Gastroesophageal sphincter (tissue), 4 donors: Measurements from ENCODE around the gene ANKS1A. TPM values are rescaled to one million over a fixed set of nuclear protein-coding genes. Genes with fewer than 3 reads are reported as not detected.
A peak's percentile ranks its signal among the peaks of the same experiment; 100 is the strongest.

Experiments used
- ATAC-seq: fragments of 150-250 bp; one replicate; pipeline ENCODE4 v1.9.1; 2016; ENCODE audit warnings: mild to moderate bottlenecking, moderate library complexity
- H3K27ac ChIP-seq, 4 donors: fragments of 200-600 bp; sonication (generic) in 3 of 4; 1 replicate in 3 of 4; 2 replicates in 1 of 4; pipeline ENCODE4 v1.5.1; 2016 to 2019
- H3K27me3 ChIP-seq: fragments of 200-600 bp; sonication (generic); one replicate; pipeline ENCODE4 v1.5.1; 2019
- H3K36me3 ChIP-seq, 2 donors: fragments of 200-600 bp; sonication (generic); one replicate each; pipeline ENCODE4 v1.5.1; 2019; ENCODE audit warnings: control low read depth in 1 of 2
- H3K4me1 ChIP-seq, 3 donors: fragments of 200-600 bp; sonication (generic); 1 replicate in 2 of 3; 2 replicates in 1 of 3; pipeline ENCODE4 v1.5.1; 2016 to 2019; ENCODE audit warnings: control low read depth in 2 of 3
- H3K4me3 ChIP-seq, 2 donors: fragments of 200-600 bp; sonication (generic); one replicate each; pipeline ENCODE4 v1.5.1; 2019; ENCODE audit warnings: mild to moderate bottlenecking in 1 of 2, moderate library complexity in 1 of 2
- H3K9me3 ChIP-seq, 3 donors: fragments of 200-600 bp; sonication (generic); one replicate each; pipeline ENCODE4 v1.5.1; 2017 to 2019; ENCODE audit warnings: control low read depth in 2 of 3
- EP300 ChIP-seq: sonication (generic); formaldehyde crosslinking; IDR thresholded peaks from one replicate; pipeline ENCODE4 v1.6.1; 2017; ENCODE audit warnings: antibody characterized with exemption, mild to moderate bottlenecking
- POLR2A ChIP-seq, 2 donors: fragments of 450-650 bp; IDR thresholded peaks; one replicate each; pipeline ENCODE4 v1.6.1; 2017; ENCODE audit warnings: antibody characterized with exemption in 2 of 2, mild to moderate bottlenecking in 2 of 2, moderate library complexity in 1 of 2
- POLR2AphosphoS5 ChIP-seq: sonication (generic); formaldehyde crosslinking; IDR thresholded peaks from one replicate; pipeline ENCODE4 v1.6.1; 2017; ENCODE audit warnings: antibody characterized with exemption
- WGBS, 2 donors: methylation state at CpG; one replicate each; pipeline ENCODE4 v1.1.5; 2018; ENCODE audit warnings: low coverage in 1 of 2; 5-methylcytosine and 5-hydroxymethylcytosine counted together
- total RNA-seq, 4 donors: library from RNA; depleted of rRNA; stranded (reverse); fragments of >200 nt; gene quantifications; one replicate each; pipeline ENCODE4 v1.1.0, GENCODE V29; 2016
- TF ChIP-seq, protein P1 (sequence below), 4 experiments: fragments of 200-600 bp in 2 of 4; fragments of 450-650 bp in 2 of 4; sonication (generic) in 1 of 4; IDR thresholded peaks; one replicate each; pipeline ENCODE4 v1.5.1; 2017 to 2019; ENCODE audit warnings: antibody characterized with exemption in 4 of 4, mild to moderate bottlenecking in 2 of 4, moderate library complexity in 2 of 4

The ANKS1A gene
- total RNA-seq, 4 donors from 2014 or later = 52.0 to 135 (median 88.4) TPM

- Histone ChIP-seq H3K4me1 (peaks cover 7 to 80% (median 12%) of the 10 kb centered on the region in 3 donors), H3K4me3 (no peak overlapping the region), H3K36me3 (peaks cover 0 to 95% of the 10 kb centered on the region in 2 donors), H3K27me3 (no peaks in the 10 kb centered on the region), H3K27ac (peak overlapping the region; percentile 5 to 97 (median 83)), H3K9me3 (no peaks in the 10 kb centered on the region)
- TF ChIP-seq POLR2A (IDR thresholded peaks at IDR 0.05) (no peak), EP300 (no peak), POLR2AphosphoS5 (no peak)
- TF ChIP-seq, protein P1, sequence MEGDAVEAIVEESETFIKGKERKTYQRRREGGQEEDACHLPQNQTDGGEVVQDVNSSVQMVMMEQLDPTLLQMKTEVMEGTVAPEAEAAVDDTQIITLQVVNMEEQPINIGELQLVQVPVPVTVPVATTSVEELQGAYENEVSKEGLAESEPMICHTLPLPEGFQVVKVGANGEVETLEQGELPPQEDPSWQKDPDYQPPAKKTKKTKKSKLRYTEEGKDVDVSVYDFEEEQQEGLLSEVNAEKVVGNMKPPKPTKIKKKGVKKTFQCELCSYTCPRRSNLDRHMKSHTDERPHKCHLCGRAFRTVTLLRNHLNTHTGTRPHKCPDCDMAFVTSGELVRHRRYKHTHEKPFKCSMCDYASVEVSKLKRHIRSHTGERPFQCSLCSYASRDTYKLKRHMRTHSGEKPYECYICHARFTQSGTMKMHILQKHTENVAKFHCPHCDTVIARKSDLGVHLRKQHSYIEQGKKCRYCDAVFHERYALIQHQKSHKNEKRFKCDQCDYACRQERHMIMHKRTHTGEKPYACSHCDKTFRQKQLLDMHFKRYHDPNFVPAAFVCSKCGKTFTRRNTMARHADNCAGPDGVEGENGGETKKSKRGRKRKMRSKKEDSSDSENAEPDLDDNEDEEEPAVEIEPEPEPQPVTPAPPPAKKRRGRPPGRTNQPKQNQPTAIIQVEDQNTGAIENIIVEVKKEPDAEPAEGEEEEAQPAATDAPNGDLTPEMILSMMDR (IDR thresholded peaks at IDR 0.05) = no peak
- ATAC-seq = no peak
- WGBS, 2 donors = 67 to 75% methylated on average over 8 to 9 of the region's 13 CpGs
Observed at GRCh38 chr6:35065870-35066269, 176.8 kb downstream of the ANKS1A start.

GRCh38 chr6:35067234-35067633, 178.2 kb downstream of the ANKS1A start:
- no peak overlapping the region for H3K4me3 ChIP-seq
- WGBS, 2 donors = 79% methylated on average over 6 of the region's 11 CpGs; no CpG with 5 or more reads in 1 of the 2 donors
- no peaks in the 10 kb centered on the region for H3K27me3 ChIP-seq
- H3K27ac ChIP-seq = peak overlapping the region in 3 of 4 donors; percentile 81 to 97 (median 85)
- H3K36me3 ChIP-seq = peaks cover 0 to 95% of the 10 kb centered on the region in 2 donors
- ATAC-seq = no peak
- H3K4me1 ChIP-seq = peaks cover 7 to 78% (median 12%) of the 10 kb centered on the region in 3 donors
- no peaks in the 10 kb centered on the region for H3K9me3 ChIP-seq
- no peak for TF ChIP-seq EP300

DNA sequence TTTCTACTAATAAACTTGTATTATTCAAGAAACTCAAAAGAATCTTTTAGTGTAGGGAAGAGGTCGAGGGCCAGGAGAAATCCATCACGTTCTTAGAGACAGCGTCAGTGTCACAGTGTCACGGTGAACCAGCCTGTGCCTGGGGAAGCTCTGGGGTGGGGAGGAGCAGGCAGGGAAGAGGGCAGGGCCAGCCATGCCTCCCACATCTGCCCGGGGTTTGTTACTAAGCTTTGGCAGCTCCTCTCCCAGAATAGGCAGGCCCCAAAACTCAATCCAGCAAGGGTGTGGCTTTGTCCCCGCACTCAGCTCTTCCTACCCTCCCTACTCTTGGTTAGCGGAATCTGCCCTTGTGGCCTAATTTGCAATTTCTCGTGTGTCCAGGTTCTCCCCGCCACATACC, 179.2 kb downstream of the ANKS1A start:
- ATAC-seq = peak; percentile 20
- H3K4me3 ChIP-seq = no peak overlapping the region

DNA sequence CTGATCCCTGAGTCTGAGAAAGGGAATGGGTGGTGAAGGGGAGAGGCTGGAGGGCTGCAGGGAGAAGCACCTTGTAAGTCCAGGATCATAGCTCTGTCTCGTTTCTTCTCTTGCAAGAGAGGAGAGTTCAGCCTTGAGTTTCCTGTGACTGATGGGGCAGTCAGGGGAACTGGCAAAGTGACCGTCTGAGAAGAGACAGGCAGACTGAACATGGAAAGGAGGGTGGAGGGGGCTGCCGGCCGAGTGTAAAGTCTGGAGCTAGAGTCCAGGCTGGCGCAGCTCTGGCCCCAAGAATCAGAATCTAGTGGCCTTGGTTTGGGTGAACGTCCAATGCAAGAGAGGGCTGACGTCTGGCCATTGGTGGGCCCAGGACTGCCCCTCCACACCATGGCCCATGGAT, 179.6 kb downstream of the ANKS1A start:
- WGBS, 2 donors = 74% methylated on average over 4 of the region's 7 CpGs; no CpG with 5 or more reads in 1 of the 2 donors
- ATAC-seq = no peak
- TF ChIP-seq POLR2A (IDR thresholded peaks at IDR 0.05) (no peak), POLR2AphosphoS5 (no peak), EP300 (no peak)
- TF ChIP-seq, protein P1 (IDR thresholded peaks at IDR 0.05) = no peak
- H3K9me3 ChIP-seq = no peaks in the 10 kb centered on the region
- no peak overlapping the region for H3K4me3 ChIP-seq
- no peaks in the 10 kb centered on the region for H3K27me3 ChIP-seq
- peaks cover 7 to 78% (median 10%) of the 10 kb centered on the region in 3 donors for H3K4me1 ChIP-seq
- H3K27ac ChIP-seq = peak overlapping the region; percentile 39 to 76 (median 72)
- peaks cover 0 to 95% of the 10 kb centered on the region in 2 donors for H3K36me3 ChIP-seq

More for the DNA sequence above, 179.2 kb downstream of the ANKS1A start:
- Histone ChIP-seq H3K9me3 (no peaks in the 10 kb centered on the region), H3K27me3 (no peaks in the 10 kb centered on the region), H3K27ac (peak overlapping the region; percentile 39 to 76 (median 72)), H3K4me1 (peaks cover 7 to 78% (median 12%) of the 10 kb centered on the region in 3 donors), H3K36me3 (peaks cover 0 to 95% of the 10 kb centered on the region in 2 donors)
- TF ChIP-seq POLR2A (IDR thresholded peaks at IDR 0.05) (no peak), POLR2AphosphoS5 (no peak), EP300 (no peak)
- TF ChIP-seq, protein P1 (IDR thresholded peaks at IDR 0.05) = no peak
- 80 to 82% methylated on average over 1 to 6 of the region's 9 CpGs for WGBS, 2 donors

DNA sequence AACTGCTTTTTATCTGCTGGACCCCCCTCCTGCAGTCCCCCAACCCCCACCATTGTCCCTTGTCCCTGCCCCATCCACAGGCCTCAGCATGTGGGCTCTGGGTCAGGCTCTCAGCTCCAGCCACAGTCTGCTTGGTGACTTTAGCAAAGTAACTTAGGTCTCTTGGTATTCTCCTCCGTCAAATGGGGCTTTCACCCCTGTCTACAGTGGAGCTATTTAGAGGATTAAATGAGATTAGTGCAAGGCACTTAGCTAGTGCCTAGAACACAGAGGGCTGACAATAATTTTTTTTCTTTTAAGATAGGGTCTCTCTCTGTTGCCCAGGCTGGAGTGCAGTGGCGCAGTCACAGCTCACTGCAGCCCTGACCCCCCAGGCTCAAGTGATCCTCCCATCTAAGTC, 180.2 kb downstream of the ANKS1A start:
- WGBS, 2 donors = 63 to 83% methylated on average over 1 of the region's 2 CpGs
- TF ChIP-seq, protein P1 (IDR thresholded peaks at IDR 0.05) = no peak
- TF ChIP-seq POLR2A (IDR thresholded peaks at IDR 0.05) (no peak), POLR2AphosphoS5 (no peak), EP300 (no peak)
- Histone ChIP-seq H3K4me1 (peaks cover 4 to 73% (median 5%) of the 10 kb centered on the region in 3 donors), H3K27me3 (no peaks in the 10 kb centered on the region), H3K4me3 (no peak overlapping the region), H3K36me3 (peaks cover 0 to 95% of the 10 kb centered on the region in 2 donors), H3K9me3 (no peaks in the 10 kb centered on the region), H3K27ac (peak overlapping the region in 3 of 4 donors; percentile 70 to 76 (median 75))
- ATAC-seq = no peak
